ENCODE data around the gene ACY1. TPM values are rescaled to one million over a fixed set of nuclear protein-coding genes. Genes with fewer than 3 reads are reported as not detected.
A peak's percentile ranks its signal among the peaks of the same experiment; 100 is the strongest.

The ACY1 gene
- total and polyA plus RNA-seq, 12 donors = 18.7 to 45.6 (median 25.0) TPM

DNA sequence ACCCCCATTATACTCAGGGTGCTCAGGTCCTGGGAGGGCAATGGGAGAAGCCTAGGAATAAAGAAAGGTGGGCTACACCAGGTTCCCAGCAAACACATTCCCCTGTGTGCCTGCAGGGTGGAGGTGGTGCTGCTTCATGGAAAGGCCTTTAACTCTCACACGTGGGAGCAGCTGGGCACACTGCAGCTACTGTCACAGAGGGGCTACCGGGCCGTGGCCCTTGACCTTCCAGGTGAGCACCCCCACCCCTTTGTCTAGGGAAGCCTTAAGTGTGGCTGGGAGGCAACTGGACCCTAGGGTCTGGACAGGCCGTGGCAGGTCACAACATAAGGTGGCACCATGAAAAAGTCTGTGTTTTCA is 5.2 kb upstream of the ACY1 start:
- TF ChIP-seq, protein P1, sequence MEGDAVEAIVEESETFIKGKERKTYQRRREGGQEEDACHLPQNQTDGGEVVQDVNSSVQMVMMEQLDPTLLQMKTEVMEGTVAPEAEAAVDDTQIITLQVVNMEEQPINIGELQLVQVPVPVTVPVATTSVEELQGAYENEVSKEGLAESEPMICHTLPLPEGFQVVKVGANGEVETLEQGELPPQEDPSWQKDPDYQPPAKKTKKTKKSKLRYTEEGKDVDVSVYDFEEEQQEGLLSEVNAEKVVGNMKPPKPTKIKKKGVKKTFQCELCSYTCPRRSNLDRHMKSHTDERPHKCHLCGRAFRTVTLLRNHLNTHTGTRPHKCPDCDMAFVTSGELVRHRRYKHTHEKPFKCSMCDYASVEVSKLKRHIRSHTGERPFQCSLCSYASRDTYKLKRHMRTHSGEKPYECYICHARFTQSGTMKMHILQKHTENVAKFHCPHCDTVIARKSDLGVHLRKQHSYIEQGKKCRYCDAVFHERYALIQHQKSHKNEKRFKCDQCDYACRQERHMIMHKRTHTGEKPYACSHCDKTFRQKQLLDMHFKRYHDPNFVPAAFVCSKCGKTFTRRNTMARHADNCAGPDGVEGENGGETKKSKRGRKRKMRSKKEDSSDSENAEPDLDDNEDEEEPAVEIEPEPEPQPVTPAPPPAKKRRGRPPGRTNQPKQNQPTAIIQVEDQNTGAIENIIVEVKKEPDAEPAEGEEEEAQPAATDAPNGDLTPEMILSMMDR (IDR thresholded peaks at IDR 0.05) = no peak
- no peak overlapping the region for H3K4me3 ChIP-seq
- no peaks in the 10 kb centered on the region for H3K27me3 ChIP-seq
- DNase-seq (no peak), ATAC-seq (no peak)
- no peaks in the 10 kb centered on the region for H3K9me3 ChIP-seq
- H3K36me3 ChIP-seq = peaks cover 0 to 6% (median 0%) of the 10 kb centered on the region in 9 donors
- intact Hi-C loops (cut with DNase I) = no loop called here
- no peak overlapping the region for H3K27ac ChIP-seq
- 85 to 87% methylated on average over 4 of the region's 4 CpGs for WGBS, 2 donors
- H3K4me1 ChIP-seq = peaks cover 10 to 50% (median 43%) of the 10 kb centered on the region in 9 donors

DNA sequence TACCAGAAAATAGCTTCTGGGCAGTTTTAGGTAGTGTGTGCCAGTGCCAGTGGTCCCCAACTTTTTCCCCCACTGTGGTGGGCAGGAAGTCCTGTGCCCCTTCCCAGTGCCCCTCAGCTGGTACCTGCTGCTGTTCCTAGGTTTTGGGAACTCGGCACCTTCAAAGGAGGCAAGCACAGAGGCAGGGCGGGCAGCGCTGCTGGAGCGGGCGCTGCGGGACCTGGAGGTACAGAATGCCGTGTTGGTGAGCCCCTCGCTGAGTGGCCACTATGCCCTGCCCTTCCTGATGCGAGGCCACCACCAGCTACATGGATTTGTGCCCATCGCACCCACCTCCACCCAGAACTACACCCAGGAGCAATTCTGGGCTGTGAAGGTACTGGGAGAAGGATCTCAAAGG is 3.1 kb upstream of the ACY1 start:
- peaks cover 13 to 46% (median 37%) of the 10 kb centered on the region in 9 donors for H3K4me1 ChIP-seq
- H3K27ac ChIP-seq = no peak overlapping the region
- no peaks in the 10 kb centered on the region for H3K9me3 ChIP-seq
- peaks cover 0 to 6% (median 0%) of the 10 kb centered on the region in 9 donors for H3K36me3 ChIP-seq
- TF ChIP-seq, protein P1 (IDR thresholded peaks at IDR 0.05) = no peak
- ATAC-seq (no peak), DNase-seq (no peak)
- intact Hi-C loops (cut with DNase I) = loop anchor here in 1 of 10 donors (5.0 kb wide), 1 partner anchor 38 kb away; the partner anchor contains the start of genes PARP3 and RRP9
- H3K4me3 ChIP-seq = no peak overlapping the region
- WGBS, 2 donors = 97 to 99% methylated on average over 10 of the region's 10 CpGs
- H3K27me3 ChIP-seq = no peaks in the 10 kb centered on the region

DNA sequence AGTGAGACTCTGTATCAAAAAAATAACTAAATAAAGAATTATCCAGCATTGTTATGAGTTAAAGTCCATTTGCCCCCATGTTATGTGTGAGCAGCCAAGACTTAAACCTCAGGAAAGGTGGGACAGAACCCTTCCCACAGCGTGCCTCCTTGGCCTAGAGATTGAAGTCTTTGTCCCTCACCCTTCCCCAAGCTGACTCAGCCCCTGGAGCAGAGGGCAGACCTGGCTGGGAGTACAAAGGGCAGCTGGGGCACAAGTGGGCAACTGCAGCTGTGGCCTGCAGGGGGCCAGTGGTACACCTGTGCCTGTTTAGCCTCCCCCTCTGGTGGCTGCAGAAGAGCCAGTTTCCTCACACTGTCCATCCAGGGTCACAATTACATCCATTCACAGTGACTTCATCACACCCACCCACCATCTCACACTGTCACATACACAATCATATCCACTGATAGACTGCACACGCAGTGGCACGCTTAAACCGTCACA is 940 bp upstream of the ACY1 start:
- TF ChIP-seq, protein P1 (IDR thresholded peaks at IDR 0.05) = peak in 7 of 9 donors; percentile 39 to 51 (median 44)
- ATAC-seq (peak; percentile 2 to 34 (median 19)), DNase-seq (no peak)
- H3K27me3 ChIP-seq = no peaks in the 10 kb centered on the region
- H3K27ac ChIP-seq = peak overlapping the region; percentile 76 to 98 (median 95)
- peak overlapping the region; percentile 39 to 80 (median 64) for H3K4me3 ChIP-seq
- H3K36me3 ChIP-seq = peaks cover 0 to 6% (median 0%) of the 10 kb centered on the region in 9 donors
- H3K4me1 ChIP-seq = peaks cover 9 to 35% (median 28%) of the 10 kb centered on the region in 9 donors
- no peaks in the 10 kb centered on the region for H3K9me3 ChIP-seq
- 8 to 13% methylated on average over 4 of the region's 4 CpGs for WGBS, 2 donors
- intact Hi-C loops (cut with DNase I) = loop anchor here in 2 of 10 donors (2.0 to 5.0 kb wide), 2 partner anchors 40 kb away; partner anchors contain the start of genes PARP3 (in 2 of the 2) and RRP9 (in 1 of the 2)

DNA sequence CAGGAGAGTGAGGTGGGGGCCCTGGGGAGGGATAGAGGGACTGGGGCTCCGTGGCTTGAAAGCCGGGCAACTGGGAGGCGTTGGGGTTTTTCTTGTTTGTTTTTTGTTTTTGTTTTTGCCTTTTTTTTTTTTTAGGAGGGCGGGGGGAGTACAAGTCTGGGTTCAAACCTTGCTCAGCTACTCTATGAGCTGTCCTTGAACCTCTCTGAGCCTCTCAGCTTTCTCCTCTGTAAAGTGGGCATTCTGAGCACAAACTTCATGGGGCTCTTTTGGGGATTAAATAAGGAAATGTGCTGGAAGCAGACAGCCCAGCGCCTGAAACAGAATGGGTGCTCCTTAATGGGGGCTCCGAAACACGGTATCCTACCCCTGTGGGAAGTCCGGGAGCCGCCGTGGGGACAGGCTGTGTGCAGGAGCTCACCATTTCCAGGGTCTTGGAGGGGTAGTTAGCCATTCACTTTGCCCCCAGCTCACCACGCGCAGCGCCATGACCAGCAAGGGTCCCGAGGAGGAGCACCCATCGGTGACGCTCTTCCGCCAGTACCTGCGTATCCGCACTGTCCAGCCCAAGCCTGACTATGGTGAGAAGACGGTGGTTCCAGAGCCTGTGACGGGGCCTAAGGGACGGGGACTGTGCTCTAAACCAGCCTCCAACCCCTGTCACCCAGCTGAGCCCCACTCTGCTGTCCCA is 388 bp downstream of the ACY1 start:
- Histone ChIP-seq H3K4me1 (peaks cover 9 to 36% (median 28%) of the 10 kb centered on the region in 9 donors), H3K36me3 (peaks cover 0 to 4% (median 0%) of the 10 kb centered on the region in 9 donors), H3K9me3 (no peaks in the 10 kb centered on the region), H3K27ac (peak overlapping the region; percentile 76 to 98 (median 95)), H3K4me3 (peak overlapping the region; percentile 39 to 80 (median 64)), H3K27me3 (no peaks in the 10 kb centered on the region)
- intact Hi-C loops (cut with DNase I) = loop anchor here in 2 of 10 donors (2.0 to 5.0 kb wide), 2 partner anchors 41 kb away; partner anchors contain the start of genes PARP3 (in 2 of the 2) and RRP9 (in 1 of the 2)
- 72 to 73% methylated on average over 22 of the region's 22 CpGs for WGBS, 2 donors
- TF ChIP-seq, protein P1 (IDR thresholded peaks at IDR 0.05) = no peak
- ATAC-seq = peak in 3 of 8 donors; percentile 0 to 3 (median 2)
- DNase-seq = no peak
